Stimulated activated CD4-positive, alpha-beta T cell treated with anti-CD3 and anti-CD28 coated beads, Interleukin-15, amount 100 ng/mL, for 1 hour (primary cell): ENCODE results near the gene FAM120C.

ENCODE experiments used
- DNase-seq, 2 donors: peaks; one replicate each; pipeline ENCODE4 v3.0.0-alpha.2; 2020; ENCODE audit warnings: low read depth in 1 of 2, low spot score in 1 of 2

FAM120C gene, protein sequence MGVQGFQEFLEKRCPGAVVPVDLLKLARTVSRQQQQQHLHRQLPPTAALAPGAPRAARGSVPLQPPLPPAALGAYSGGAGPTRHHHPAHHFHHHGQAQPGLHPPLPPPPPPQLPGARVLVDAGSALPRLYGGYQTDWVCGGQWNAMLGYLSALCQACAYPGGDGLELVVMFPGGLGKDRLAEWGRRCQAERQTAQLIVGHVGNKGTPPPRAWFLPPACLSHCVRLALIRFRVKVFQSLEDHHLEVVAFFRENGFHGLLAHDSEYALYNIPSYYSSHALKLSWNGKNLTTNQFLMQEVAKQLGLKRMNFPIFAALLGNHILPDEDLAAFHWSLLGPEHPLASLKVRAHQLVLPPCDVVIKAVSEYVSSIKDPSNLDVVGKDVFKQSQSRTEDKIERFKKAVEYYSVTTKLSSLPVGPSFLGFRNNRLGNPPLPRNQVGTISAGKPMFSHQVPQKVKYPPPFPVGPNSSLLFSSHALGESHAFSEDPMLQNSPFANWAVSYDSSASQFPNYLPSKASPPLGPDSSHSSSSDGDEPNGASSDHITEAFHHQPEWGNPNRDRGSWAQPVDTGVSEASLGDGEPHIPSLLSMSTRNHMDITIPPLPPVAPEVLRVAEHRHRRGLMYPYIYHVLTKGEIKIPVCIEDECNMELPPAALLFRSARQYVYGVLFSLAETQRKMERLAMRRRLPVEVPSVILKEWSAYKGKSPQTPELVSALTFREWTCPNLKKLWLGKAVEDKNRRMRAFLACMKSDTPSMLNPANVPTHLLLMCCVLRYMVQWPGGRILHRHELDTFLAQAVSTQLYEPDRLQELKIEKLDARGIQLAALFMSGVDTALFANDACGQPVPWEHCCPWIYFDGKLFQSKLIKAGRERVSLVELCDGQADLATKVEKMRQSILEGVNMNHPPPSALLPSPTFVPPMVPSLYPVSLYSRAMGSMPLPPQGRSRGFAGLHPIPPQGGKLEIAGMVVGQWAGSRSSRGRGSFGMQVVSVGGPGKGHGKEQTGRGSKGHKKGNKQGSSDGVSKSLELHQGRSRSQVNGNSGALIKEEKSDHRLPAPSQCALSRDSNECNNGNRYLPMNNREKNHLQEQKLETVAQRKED

GRCh38 chrX:54182864-54183613, at the start of gene FAM120C:
Gene FAM120C (minus strand): TSS chrX:54183254. CDS start chrX:54183198, 56 bp downstream.
- DNase-seq, result peak; percentile 26 to 57

DNA sequence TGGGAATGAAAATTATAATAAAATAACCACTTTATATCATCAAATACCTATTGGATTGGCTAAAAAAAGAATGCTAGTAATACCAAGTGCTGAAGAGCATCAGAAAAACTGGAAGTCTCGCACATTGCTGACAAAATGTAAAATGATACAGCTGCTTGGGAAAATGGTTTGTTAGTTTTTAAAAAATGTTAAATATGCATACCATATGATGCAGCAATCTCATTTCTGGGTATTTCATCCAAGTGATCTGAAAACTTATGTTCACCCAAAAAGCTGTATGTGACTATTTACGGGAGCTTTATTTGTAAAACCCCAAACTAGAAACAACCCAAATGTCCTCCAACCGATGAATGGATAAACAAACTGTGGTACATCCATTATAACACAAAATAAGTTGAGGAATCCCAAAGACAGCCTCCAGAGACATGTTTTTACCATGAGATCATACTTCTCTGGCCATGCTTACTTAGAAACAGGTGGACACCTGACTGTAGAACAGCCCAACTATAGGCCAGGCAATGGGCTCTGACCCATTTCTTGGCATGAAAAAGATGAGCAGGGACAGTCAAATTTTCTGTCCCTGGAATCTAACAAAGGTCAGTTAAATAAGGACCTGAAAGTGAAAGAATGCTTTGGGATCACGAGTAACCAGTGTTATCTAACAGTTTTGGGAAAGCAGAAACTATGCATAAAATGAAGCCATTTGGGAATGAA, 47.5 kb upstream of the FAM120C start:
- DNase-seq, result no peak

DNA sequence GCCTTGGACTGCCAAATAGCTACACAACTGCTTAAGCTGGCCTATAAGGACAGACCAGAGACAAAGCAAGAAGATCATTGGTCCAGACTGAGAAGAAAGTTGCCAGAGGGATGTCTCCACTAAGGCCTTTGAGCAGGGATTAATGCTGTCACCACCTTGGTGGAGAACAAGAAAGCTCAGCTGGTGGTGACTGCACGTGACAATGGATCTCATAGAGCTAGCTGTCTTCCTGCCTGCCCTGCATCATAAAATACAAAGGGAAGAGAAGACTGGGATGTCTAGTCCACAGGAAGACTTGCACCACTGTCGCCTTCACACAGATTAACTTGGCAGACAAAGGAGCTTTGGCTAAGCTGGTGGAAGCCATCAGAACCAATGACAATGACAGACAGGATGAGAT, 40.5 kb upstream of the FAM120C start:
- no peak for DNase-seq

GRCh38 chrX:54213603-54214002, 30.5 kb upstream of the FAM120C start:
- no peak for DNase-seq

- no peak for DNase-seq
These were observed 25.5 kb upstream of the FAM120C start for GRCh38 chrX:54208531-54208930.

DNA sequence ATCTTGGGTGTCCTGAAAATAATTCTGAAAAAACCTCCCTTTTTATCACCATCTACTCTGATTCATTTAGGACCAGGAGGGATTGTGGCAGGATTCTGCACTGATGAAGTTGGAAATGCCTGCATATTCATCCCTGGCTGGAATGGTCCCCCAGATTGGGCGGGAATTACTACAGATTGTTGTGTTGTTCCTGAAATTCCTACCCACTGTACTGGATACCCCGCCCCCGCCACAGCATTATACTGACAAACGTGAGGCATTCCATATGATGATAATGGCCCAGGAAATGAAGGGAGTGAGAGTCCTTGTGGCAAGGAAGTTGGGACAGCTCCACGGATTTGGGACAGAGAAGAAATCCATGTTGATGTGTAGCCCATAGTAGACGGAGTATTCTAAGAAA, 15.2 kb upstream of the FAM120C start:
- no peak for DNase-seq

DNA sequence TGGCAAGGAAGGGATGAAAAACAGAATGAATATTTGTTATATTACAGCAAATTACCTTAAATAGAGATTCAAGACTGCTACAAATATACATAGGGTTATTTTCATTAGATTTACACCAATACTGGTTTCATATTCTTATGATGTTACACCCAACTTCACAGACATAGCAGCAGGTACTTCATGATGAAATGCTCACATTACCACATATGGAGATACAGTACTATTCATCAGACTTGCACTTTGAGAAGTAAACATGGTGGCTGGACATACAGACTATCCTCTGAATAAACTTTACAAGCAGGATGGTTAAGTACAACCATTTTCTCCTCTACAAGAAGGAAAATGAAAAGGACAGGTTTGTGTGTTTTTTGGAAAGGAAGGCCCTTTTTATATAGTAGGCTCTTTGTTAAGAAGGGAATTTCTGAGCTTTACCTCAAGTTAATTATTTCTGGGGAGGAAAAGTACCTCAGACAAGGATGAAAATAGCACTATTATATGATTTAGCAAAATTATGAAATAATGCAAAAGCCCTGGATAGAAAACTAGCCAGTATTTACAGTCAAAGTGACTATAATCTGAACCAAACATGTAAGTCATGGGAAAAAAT, 12.0 kb upstream of the FAM120C start:
- no peak for DNase-seq

DNA sequence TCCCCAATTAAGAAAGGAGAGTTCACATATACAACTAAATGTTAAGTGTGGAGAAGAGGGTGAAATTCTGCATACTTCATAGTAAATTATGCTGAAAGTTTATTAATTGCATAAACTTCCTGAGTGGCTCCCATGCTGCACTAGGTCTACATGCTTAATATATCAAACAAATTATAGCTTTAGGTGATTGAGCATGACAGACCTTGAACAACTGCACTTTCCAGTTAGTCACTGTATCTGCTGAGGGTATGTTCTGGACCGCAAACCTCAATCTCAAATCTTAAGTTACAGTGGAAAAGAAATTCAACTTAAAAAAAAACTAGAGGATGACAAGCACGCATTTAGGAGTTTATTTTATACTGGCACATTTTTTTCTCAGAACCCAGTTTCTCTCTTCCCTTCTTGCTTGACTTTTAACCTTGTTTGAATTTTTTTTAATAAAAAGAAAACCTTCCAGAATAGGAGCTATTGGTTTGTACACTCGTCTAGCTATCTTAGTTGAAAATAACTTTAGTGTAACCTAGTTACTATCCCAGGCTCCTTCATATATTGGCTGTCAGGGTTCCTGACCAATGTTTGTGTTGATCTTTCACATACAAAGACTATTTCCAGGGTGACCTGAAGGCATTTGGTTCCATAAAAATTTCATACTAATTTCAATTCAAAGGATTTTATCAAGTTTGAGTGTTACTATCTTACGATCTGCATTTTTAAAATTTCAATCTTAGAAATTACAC, 10.2 kb upstream of the FAM120C start:
- no peak for DNase-seq

DNA sequence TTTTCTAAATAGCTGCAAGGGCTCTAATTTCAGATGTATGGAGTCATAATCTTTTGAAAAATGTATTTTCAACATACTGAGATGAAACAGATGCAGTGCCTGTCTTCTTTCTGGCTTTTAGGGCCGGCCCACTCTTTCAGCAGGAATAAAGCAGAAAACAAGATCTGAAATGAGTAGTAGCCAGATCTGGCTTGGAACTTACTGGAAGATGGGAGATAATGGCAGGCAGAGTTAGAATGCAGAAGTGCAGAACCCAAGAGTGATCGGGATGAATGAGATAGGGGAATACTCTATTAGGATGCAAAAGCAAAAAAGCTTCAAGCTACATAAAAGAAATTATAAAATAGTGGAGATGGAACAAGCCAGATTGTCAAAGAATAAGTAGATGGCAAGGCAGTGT, 1.4 kb upstream of the FAM120C start:
- DNase-seq, result no peak

DNA sequence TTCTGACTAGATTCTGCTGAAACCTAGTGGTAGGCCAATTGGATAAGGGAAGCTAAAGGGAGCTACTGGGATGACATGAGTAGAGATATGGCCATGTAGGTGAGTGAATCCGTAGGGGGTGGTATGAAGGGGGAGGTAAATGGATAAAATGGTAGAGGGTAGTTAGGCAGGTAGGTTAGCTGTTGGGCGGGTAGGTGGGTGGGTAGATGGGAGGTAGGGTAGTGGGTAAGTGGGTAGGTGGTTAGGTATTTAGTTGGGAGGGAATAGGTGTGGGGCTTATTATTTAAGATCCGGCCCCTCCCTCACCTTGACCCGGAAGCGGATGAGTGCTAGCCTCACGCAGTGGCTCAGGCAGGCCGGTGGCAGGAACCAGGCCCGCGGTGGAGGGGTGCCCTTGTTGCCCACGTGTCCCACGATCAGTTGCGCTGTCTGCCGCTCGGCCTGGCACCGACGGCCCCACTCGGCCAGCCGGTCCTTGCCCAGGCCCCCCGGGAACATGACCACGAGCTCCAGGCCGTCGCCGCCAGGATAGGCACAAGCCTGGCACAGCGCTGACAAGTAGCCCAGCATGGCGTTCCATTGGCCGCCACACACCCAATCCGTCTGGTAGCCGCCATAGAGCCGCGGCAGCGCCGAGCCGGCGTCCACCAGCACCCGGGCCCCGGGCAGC, 725 bp downstream of the FAM120C start:
- peak; percentile 32 to 50 for DNase-seq

DNA sequence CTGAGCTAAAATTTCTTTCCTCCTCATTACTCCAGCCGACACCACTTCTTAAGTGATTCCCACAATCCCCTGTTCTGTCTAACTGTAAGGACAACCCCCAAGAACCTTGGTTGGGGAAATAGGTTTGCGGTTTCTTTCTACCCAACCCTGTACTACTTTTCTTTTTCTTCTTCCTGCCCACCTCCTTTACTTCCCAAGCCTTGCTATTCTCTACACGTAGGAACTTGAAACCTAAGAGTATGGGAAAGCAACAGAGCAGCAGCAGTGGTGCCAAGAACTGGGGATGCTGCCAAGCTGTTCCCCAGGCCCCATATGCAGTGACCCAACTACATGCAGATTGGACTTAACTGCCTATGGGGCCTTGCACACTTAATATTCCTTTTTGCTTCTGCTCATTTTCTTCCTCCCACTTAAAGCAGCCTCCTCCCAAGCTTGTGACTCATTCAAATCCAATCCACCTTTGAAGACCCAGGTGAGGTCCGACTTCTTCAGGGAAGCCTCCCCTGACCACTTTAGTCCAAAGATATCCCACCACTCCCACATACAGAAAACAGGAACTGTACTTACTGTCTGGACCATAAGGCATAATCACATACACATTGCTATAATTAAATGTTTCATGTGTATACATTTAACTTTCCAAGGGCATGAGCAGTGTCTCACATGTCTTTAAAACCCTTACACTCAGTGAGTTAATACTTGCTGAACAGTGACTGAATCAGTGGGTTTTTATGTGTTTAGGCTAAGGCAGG, 1.7 kb downstream of the FAM120C start:
- DNase-seq, result no peak

DNA sequence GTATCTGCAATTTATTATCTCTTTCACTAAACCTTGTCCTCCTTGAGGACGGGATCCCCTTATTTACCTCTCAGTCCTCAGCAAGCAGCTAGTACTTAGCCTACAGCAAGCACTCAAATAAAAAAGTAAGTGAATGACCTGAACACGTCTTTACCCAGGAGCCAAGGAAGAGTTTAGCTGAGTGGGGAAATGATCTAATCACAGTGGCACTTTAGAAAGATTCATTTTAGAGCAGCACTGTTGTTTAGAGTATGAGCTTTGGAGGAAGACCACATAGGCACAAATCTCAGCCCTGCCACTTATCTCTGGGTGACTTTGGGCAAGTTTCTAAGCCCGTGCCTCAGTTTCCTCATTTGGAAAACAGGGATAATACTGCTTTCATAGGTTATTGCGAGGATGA, 2.7 kb downstream of the FAM120C start:
- DNase-seq, result no peak

- DNase-seq, result no peak
These were observed 4.7 kb downstream of the FAM120C start for GRCh38 chrX:54178100-54178940.

- DNase-seq, result no peak
These were observed 5.7 kb downstream of the FAM120C start for GRCh38 chrX:54177306-54177705.

DNA sequence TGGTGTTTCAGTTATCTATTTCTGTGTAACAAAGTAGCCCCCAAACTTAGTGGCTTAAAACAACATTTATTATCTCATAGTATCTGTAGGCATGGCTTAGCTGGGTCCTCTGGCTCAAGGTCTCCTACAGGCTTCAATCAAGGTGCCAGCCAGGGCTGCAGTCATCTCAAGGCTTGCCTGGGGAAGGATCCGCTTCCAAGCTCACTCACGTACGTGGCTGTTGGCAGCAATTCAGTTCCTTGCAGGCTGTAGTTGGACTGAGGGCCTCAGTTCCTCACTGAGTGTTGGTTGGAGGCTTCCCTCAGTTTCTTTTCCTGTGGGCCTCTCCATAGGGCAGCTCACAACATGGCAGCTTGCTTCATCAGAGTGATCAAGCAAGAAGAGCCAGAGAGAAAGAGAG, 9.3 kb downstream of the FAM120C start:
- no peak for DNase-seq

GRCh38 chrX:54172455-54172854, 10.6 kb downstream of the FAM120C start:
- DNase-seq, result no peak
